GM19043 (cell line): ENCODE results near the gene NTNG2.

Source experiments
- ATAC-seq: cut with Tn5 transposase; IDR thresholded peaks from one replicate; pipeline ENCODE4 v1.9.1; 2021; ENCODE audit warnings: low read depth; ENCODE audit not compliant: unreplicated experiment

NTNG2 gene

GRCh38 chr9:132146575-132146974 lies 15.3 kb upstream of the NTNG2 start:
- ATAC-seq = no peak

- ATAC-seq = no peak
Measured at GRCh38 chr9:132147331-132147730, 14.5 kb upstream of the NTNG2 start.

- no peak for ATAC-seq
Measured at GRCh38 chr9:132147839-132148238, 14.0 kb upstream of the NTNG2 start.

- ATAC-seq = no peak
Measured at GRCh38 chr9:132150256-132150655, 11.6 kb upstream of the NTNG2 start.

- ATAC-seq = no peak
Measured at GRCh38 chr9:132151118-132151517, 10.7 kb upstream of the NTNG2 start.

- ATAC-seq = no peak
Measured at GRCh38 chr9:132152231-132152630, 9.6 kb upstream of the NTNG2 start.

GRCh38 chr9:132154863-132155567 lies 6.8 kb upstream of the NTNG2 start:
- no peak for ATAC-seq

- ATAC-seq = no peak
Measured at GRCh38 chr9:132155568-132155895, 6.3 kb upstream of the NTNG2 start.

GRCh38 chr9:132156262-132156661 lies 5.6 kb upstream of the NTNG2 start:
- ATAC-seq = no peak

GRCh38 chr9:132157347-132158116 lies 4.3 kb upstream of the NTNG2 start:
- ATAC-seq = no peak

GRCh38 chr9:132160802-132161742 lies 786 bp upstream of the NTNG2 start:
- ATAC-seq = no peak

- ATAC-seq = no peak
Measured at GRCh38 chr9:132162764-132163456, 1.1 kb downstream of the NTNG2 start.

- ATAC-seq = no peak
Measured at GRCh38 chr9:132163457-132163875, 1.6 kb downstream of the NTNG2 start.

GRCh38 chr9:132163876-132164603 lies 2.2 kb downstream of the NTNG2 start:
- ATAC-seq = no peak

- no peak for ATAC-seq
Measured at GRCh38 chr9:132164604-132165362, 2.9 kb downstream of the NTNG2 start.

GRCh38 chr9:132166599-132166998 lies 4.7 kb downstream of the NTNG2 start:
- ATAC-seq = no peak

- ATAC-seq = no peak
Measured at GRCh38 chr9:132167192-132167591, 5.3 kb downstream of the NTNG2 start.

- ATAC-seq = no peak
Measured at GRCh38 chr9:132168347-132168746, 6.5 kb downstream of the NTNG2 start.

- ATAC-seq = no peak
Measured at GRCh38 chr9:132168851-132169250, 7.0 kb downstream of the NTNG2 start.
